Fibroblast of lung (primary cell): ENCODE data around the gene ANKS1B.

Experiments used
- CTCF ChIP-seq, 2 donors: IDR thresholded peaks in 1 of 2; conservative IDR thresholded peaks in 1 of 2; 1 replicate in 1 of 2; 2 replicates in 1 of 2; pipeline ENCODE4 v1.5.1; 2011 to 2012; ENCODE audit warnings: low read length in 2 of 2, control low read depth in 1 of 2, inconsistent platforms in 1 of 2, low read depth in 1 of 2, mild to moderate bottlenecking in 1 of 2
- EZH2 ChIP-seq: IDR thresholded peaks from 2 replicates; pipeline ENCODE4 v1.5.1; 2012; ENCODE audit warnings: low read length, control low read depth, mild to moderate bottlenecking; ENCODE audit errors: missing control alignments

GRCh38 chr12:98997899-98998298 lies 986.8 kb downstream of the ANKS1B start:
- TF ChIP-seq CTCF (conservative IDR thresholded peaks at IDR 0.05 in 1 of 2, IDR thresholded peaks at IDR 0.05 in 1 of 2; ENCODE audit: low read depth in 1 of 2, low read length in 2 of 2) (no peak), EZH2 (no peak)
